H7 (cell line): ENCODE measurements around the gene SEC24C. TPM values are rescaled to one million over a fixed set of nuclear protein-coding genes. Genes with fewer than 3 reads are reported as not detected.
"Not testable (repeated sequence)": the region's sequence is repeated elsewhere in the genome, so short reads cannot be mapped to it uniquely, and the experiment has no call there.

Experiments
- DNase-seq: peaks from one replicate; pipeline ENCODE4 v3.0.0; 2012
- H3K27me3 ChIP-seq: 2 replicates; pipeline ENCODE4 v1.6.0; 2011; ENCODE audit warnings: mild to moderate bottlenecking, low read length; ENCODE audit not compliant: control insufficient read depth, insufficient read depth
- H3K36me3 ChIP-seq: replicated peaks from 2 replicates; pipeline ENCODE4 v1.5.1; 2011; ENCODE audit warnings: low read length; ENCODE audit not compliant: control insufficient read depth, insufficient read depth
- H3K4me3 ChIP-seq: 2 replicates; pipeline ENCODE4 v1.5.1; 2011; ENCODE audit warnings: low read depth, mild to moderate bottlenecking, control low read depth, low read length, moderate library complexity; ENCODE audit not compliant: insufficient read depth
- total RNA-seq: library from RNA; depleted of rRNA; stranded (reverse); fragments of >200 nt; shearing (Covaris generic); gene quantifications from 2 replicates; pipeline ENCODE4 v1.2.3, GENCODE V29; 2014

The SEC24C gene
- total RNA-seq, 1 experiment from 2014 or later = 84.2 TPM

DNA sequence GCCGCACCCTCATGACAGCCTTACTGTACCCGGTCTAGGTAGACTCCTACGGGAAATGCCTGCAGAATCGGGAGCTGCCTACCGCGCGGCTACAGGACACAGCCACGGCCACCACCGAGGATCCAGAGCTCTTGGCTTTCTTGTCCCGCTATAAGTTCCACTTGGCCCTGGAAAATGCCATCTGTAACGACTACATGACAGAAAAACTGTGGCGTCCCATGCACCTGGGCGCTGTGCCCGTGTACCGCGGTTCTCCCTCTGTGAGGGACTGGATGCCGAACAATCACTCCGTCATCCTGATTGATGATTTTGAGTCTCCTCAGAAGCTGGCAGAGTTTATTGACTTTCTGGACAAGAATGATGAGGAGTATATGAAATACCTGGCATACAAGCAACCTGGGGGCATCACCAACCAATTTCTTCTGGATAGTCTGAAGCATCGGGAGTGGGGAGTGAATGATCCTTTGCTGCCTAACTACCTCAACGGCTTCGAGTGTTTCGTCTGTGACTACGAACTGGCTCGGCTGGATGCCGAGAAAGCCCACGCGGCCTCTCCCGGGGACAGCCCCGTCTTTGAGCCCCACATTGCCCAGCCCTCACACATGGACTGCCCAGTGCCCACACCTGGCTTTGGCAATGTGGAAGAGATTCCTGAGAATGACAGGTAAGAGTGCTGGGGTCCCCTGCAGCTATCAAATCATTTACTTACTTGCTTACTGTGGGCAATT, 29.1 kb downstream of the SEC24C start:
- no peak for DNase-seq
- Histone ChIP-seq H3K36me3 (peaks cover 19% of the 10 kb centered on the region), H3K27me3 (no peaks in the 10 kb centered on the region), H3K4me3 (peak overlapping the region; percentile 98)

DNA sequence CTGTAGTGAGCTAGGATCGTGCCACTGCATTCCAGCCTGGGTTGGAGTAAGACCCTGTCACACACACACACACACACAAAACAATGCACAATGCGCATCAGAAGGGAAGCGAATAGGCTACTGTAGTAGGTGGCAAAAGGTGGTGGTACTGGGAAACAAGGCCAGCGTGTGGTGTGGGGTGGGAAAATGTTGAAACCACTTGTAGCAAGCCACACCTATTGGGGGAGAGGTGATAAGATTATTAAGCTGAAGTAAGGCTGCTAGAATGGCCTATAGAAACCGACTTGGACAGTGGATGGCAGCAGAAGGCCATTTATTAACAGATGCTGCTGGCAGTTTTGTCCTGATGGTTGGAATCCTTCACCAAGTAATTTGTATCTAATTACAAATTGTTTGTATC, 30.5 kb downstream of the SEC24C start:
- Histone ChIP-seq H3K36me3 (peaks cover 11% of the 10 kb centered on the region), H3K27me3 (no peaks in the 10 kb centered on the region)
- no peak for DNase-seq

GRCh38 chr10:73779018-73779417, 34.8 kb downstream of the SEC24C start:
- no peaks in the 10 kb centered on the region for H3K27me3 ChIP-seq
- H3K4me3 ChIP-seq = no peak overlapping the region
- peaks cover 4% of the 10 kb centered on the region for H3K36me3 ChIP-seq
- no peak for DNase-seq

More for the DNA sequence above, 30.5 kb downstream of the SEC24C start:
- no peak overlapping the region for H3K4me3 ChIP-seq

GRCh38 chr10:73779539-73780197, 35.5 kb downstream of the SEC24C start:
- H3K36me3 ChIP-seq = peaks cover 4% of the 10 kb centered on the region
- no peak overlapping the region for H3K4me3 ChIP-seq
- H3K27me3 ChIP-seq = no peaks in the 10 kb centered on the region
- DNase-seq = no peak

DNA sequence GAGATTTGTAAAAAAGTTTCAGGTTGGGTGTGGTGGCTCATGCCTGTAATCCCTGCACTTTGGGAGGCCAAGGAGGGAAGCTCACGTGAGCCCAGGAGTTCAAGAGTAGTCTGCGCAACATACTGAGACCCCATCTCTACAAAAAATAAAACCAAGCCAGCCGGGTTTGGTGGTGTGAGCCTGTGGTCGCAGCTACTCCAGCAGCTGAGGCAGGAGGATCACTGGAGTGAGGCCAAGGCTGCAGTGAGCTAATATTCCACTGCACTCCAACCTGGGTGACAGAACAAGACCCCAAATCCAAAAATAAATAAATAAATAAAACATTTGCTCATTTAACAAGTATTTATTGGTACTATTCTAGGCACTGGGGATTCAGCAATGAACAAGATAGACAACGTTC, 36.1 kb downstream of the SEC24C start:
- Histone ChIP-seq H3K27me3 (no peaks in the 10 kb centered on the region), H3K36me3 (peaks cover 1% of the 10 kb centered on the region), H3K4me3 (no peak overlapping the region)
- DNase-seq = no peak

- H3K4me3 ChIP-seq = peak overlapping the region; percentile 76
- H3K27me3 ChIP-seq = no peaks in the 10 kb centered on the region
- no peak for DNase-seq
- peaks cover 1% of the 10 kb centered on the region; the same call in 1 of the 2 replicates for H3K36me3 ChIP-seq
These were observed 36.8 kb downstream of the SEC24C start for GRCh38 chr10:73780966-73781365.

DNA sequence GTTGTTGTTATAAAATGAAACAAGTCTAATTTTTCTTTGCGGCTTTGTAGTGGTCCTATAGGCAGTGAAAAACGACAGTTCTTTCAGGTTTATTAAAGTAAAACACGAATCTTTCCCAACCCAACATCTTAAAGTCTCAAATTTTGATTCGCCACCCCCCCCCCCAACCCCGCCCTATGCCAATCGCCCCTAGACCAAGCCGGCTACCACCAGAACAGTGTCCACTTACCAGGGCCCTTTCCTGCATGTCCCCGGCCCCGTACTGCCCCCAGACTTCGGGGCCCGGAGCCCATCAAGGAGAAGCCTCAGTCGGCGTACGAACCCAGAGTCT, 37.3 kb downstream of the SEC24C start:
- peak overlapping the region; percentile 76 for H3K4me3 ChIP-seq
- H3K27me3 ChIP-seq = no peaks in the 10 kb centered on the region
- DNase-seq = no peak

GRCh38 chr10:73781879-73782748, 37.9 kb downstream of the SEC24C start, which contains the start of gene CHCHD1:
CHCHD1 (plus strand) TSS chr10:73782048; CDS start chr10:73782076, 28 bp downstream.
- Histone ChIP-seq H3K27me3 (no peaks in the 10 kb centered on the region), H3K36me3 (peaks cover 1% of the 10 kb centered on the region; the same call in 1 of the 2 replicates), H3K4me3 (peak within 1 kb of the TSS; percentile 76)
- DNase-seq = peak; percentile 96

More for the DNA sequence above, 37.3 kb downstream of the SEC24C start:
- H3K36me3 ChIP-seq = peaks cover 1% of the 10 kb centered on the region; the same call in 1 of the 2 replicates

DNA sequence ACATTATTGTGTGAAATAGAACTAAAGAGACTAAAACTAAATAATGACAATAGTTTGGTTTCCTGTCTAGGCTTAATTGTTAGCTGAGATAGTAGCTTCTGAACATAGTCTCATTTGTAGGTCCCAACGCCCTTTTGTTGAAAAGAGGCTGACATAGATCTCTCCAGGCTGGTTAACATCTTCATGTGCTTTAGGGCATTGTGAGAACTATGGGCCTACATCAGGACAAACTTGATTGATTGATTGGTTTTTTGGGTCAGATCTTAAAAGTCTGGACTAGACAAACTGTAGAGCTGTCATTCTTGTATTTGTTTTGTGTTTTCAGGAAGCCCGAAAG, 38.5 kb downstream of the SEC24C start:
- DNase-seq = no peak
- Histone ChIP-seq H3K27me3 (no peaks in the 10 kb centered on the region), H3K36me3 (no peaks in the 10 kb centered on the region; the same call in 1 of the 2 replicates), H3K4me3 (peak overlapping the region; percentile 76)

DNA sequence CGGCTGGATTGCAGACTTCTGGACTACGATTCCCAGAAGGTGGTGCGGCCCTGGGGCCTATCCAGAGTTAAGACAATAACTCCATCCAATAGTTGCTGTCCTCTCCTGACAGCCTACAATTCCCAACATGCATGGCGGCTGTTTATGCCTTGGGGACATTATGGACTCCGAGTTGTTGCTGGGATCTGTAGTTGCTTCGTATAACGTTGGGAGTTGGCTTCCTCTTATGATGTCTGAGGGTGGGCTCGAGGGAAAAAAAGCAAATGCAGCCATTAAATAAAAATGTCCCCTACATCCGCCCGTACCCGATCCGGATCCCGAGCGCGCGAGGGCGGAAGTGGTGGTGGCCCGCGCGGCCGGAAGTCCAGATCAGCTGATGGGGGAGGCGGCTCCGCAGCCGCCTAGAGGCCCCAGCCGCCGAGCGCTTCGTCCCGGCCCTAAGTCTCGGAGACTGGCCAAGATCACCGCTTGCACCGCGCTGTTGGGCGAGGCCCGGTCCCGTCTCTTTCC, 41.1 kb downstream of the SEC24C start, which contains the start of gene ZSWIM8:
TSS of gene ZSWIM8 (plus strand) at position 396 of the 510 bp plus-strand sequence. CDS start 273 bp downstream, outside the sequence.
- peak; percentile 97 for DNase-seq
- Histone ChIP-seq H3K27me3 (no peaks in the 10 kb centered on the region), H3K4me3 (peak within 1 kb of the TSS; percentile 63), H3K36me3 (peaks cover 6% of the 10 kb centered on the region)

DNA sequence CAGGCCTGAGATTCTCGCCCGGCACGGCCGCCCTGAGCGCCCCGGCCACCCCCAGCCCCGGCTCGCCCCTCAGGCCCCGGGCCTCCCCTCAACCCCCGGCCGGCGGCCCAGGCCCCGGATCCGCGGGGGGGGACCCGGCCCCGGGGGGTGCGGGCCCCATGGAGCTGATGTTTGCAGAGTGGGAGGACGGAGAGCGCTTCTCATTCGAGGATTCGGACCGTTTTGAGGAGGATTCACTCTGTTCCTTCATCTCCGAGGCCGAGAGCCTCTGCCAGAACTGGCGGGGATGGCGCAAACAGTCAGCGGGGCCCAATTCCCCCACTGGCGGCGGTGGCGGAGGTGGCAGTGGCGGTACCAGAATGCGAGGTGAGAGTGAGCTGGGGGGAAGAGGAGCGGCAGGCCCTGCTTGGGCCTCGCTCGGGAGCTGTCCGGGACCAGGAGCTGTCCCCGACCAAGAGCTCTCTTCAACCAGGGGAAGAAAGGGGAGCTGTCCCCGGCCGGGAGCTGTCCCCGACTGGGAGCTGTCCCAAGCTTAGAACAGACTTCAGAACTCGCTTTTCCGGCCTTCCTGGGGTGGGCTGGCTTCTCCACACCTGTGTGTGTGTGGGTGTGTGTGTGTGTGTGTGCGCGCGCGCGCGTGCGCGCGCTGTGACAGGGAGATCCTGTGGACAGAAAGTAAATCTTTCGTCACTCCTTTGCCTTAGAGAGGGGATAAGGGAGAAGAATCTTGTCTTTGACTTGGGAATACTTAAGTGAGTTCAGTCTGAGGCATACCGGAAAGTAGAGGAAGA, 41.7 kb downstream of the SEC24C start:
- Histone ChIP-seq H3K4me3 (peak overlapping the region; percentile 63), H3K27me3 (no peaks in the 10 kb centered on the region), H3K36me3 (peaks cover 6% of the 10 kb centered on the region)
- DNase-seq = peak; percentile 83

DNA sequence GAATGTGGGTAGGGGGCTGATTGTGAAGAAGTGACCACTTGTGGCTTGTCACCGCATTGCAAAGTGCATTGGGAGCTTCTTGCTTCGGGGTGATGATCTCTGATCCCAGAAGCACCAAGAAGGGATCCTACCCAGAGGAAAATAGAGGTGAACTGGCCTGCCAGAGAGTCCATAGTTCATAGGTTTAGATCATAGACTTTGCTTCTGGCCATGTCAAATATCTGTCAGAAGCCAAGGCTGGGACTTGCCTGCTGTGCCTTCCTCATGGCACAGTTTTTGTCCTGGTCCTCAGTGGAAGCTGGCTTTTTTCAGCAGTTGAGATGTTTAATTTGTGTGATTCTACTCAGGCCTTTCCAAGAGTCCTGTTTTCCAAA, 42.3 kb downstream of the SEC24C start:
- DNase-seq = peak; percentile 76
- peak overlapping the region; percentile 63 for H3K4me3 ChIP-seq
- H3K27me3 ChIP-seq = no peaks in the 10 kb centered on the region

GRCh38 chr10:73787031-73787800, 43.0 kb downstream of the SEC24C start:
- not testable (repeated sequence) for H3K4me3 ChIP-seq, DNase-seq, H3K27me3 ChIP-seq, H3K36me3 ChIP-seq

More for the DNA sequence above, 42.3 kb downstream of the SEC24C start:
- peaks cover 8% of the 10 kb centered on the region for H3K36me3 ChIP-seq
